ENCODE results near the gene OGDH. TPM values are rescaled to one million over a fixed set of nuclear protein-coding genes. Genes with fewer than 3 reads are reported as not detected.

OGDH gene
- total and polyA plus RNA-seq, 2 of the 4 experiments (the other 2 are of a cell fraction) = 47.4 to 56.5 TPM

- Histone ChIP-seq H2BK5ac (ENCODE audit: low read depth, low read length, poor library complexity, severe bottlenecking) (no peak overlapping the region), H2BK20ac (ENCODE audit: low read depth, low read length) (no peak overlapping the region), H2BK120ac (ENCODE audit: low read depth, low read length) (no peak overlapping the region), H3K27me3 (ENCODE audit: control insufficient read depth, insufficient read depth, low read length) (no peaks in the 10 kb centered on the region), H2AK5ac (ENCODE audit: low read depth, low read length) (peak overlapping the region; percentile 85), H3K9me1 (ENCODE audit: insufficient read depth, low read length) (no peaks in the 10 kb centered on the region), H2AFZ (replicated peaks; ENCODE audit: low read length, poor library complexity) (peak overlapping the region; percentile 73), H2AK9ac (replicated peaks; ENCODE audit: low read depth, low read length, poor library complexity) (no peak overlapping the region), H3K4me2 (ENCODE audit: low read depth, low read length) (no peak overlapping the region), H3K36me3 (ENCODE audit: control insufficient read depth, insufficient read depth, low read length) (no peaks in the 10 kb centered on the region), H4K5ac (ENCODE audit: low read depth, low read length) (no peak overlapping the region), H4K8ac (ENCODE audit: low read depth in 2 of 2, low read length in 2 of 2) (no peak overlapping the region), H3K4ac (ENCODE audit: low read depth, low read length) (no peak overlapping the region), H3K18ac (ENCODE audit: low read depth, low read length) (no peak overlapping the region), H3K4me1 (ENCODE audit: control insufficient read depth, insufficient read depth, low read length) (peaks cover 2% of the 10 kb centered on the region; the same call in 1 of the 2 replicates), H3K4me3 (ENCODE audit: insufficient read depth, low read depth, low read length) (no peak overlapping the region), H3K56ac (ENCODE audit: extremely low read depth, insufficient read depth, low read length) (no peak overlapping the region), H3K9ac (ENCODE audit: low read depth, low read length) (no peak overlapping the region), H3K14ac (replicated peaks; ENCODE audit: low read depth, low read length) (no peak overlapping the region), H3K79me1 (ENCODE audit: low read depth in 1 of 2, low read length in 2 of 2) (peaks cover 0 to under 1% of the 10 kb centered on the region in 2 experiments; a peak in 1 of 4 replicates), H3K23ac (ENCODE audit: low read depth, low read length) (no peak overlapping the region), H3K9me3 (ENCODE audit: control insufficient read depth, insufficient read depth, low read length) (no peaks in the 10 kb centered on the region), H4K20me1 (ENCODE audit: insufficient read depth, low read length) (no peaks in the 10 kb centered on the region), H3K27ac (ENCODE audit: insufficient read depth, low read length) (no peak overlapping the region), H4K91ac (ENCODE audit: insufficient read depth, low read depth, low read length) (no peak overlapping the region), H2BK15ac (ENCODE audit: low read depth, low read length) (no peak overlapping the region)
- no TSS peak for BruUV-seq (replicated peaks)
- peak; percentile 92 for ATAC-seq (ENCODE audit: low read depth)
- DNase-seq = peak; percentile 66
- in situ Hi-C loops (cut with MboI; ENCODE audit: low sequenced_read_pairs) = loop anchor here (5.0 kb wide), 1 partner anchor 334 kb away; no protein-coding TSS in a partner anchor
- intact Hi-C loops (cut with micrococcal nuclease) = loop anchor here (1.0 to 5.0 kb wide), 5 partner anchors 164 to 548 kb away; partner anchors contain the start of gene PPIA
- no CpG with 5 or more reads among the region's 6 CpGs for WGBS, 2 experiments (ENCODE audit: extremely low coverage in 2 of 2, insufficient read length in 1 of 2)
- POLR2A ChIA-PET (ENCODE audit: unreplicated experiment) = no interaction called here
- CTCF ChIA-PET = interaction anchor here (0.6 to 1.2 kb wide), 4 partner anchors 183 to 293 kb away, joined by 3 to 5 read pairs (median 4); no protein-coding TSS in a partner anchor
- dilution Hi-C loops (cut with HindIII; ENCODE audit: low sequenced_read_pairs, unreplicated experiment) = no loop called here
- TF ChIP-seq CTCF (conservative IDR thresholded peaks at IDR 0.05; ENCODE audit: low read depth, low read length) (peak; percentile 84), NFE2L2 (IDR thresholded peaks at IDR 0.05; ENCODE audit: low read depth, low read length) (no peak), MAZ (IDR thresholded peaks at IDR 0.05; ENCODE audit: borderline replicate concordance, low read depth, low read length) (no peak), USF2 (IDR thresholded peaks at IDR 0.05; ENCODE audit: low read depth, low read length) (no peak), RAD21 (IDR thresholded peaks at IDR 0.05; ENCODE audit: low read length) (peak; percentile 91), SMC3 (IDR thresholded peaks at IDR 0.05; ENCODE audit: low read depth, low read length) (peak; percentile 90)
Observed at GRCh38 chr7:44587843-44588711, 18.4 kb upstream of the OGDH start.

Measured in IMR-90 (cell line).